Measurements from ENCODE around the gene ITPR3.

- TF ChIP-seq CTCF (IDR thresholded peaks at IDR 0.05), result peak in 6 of 7 experiments; percentile 25 to 62 (median 46)
- TF ChIP-seq POLR2A (IDR thresholded peaks at IDR 0.05), result no peak
Observed at GRCh38 chr6:33702345-33702977, 81.3 kb downstream of the ITPR3 start.
